HepG2 (cell line): ENCODE measurements around the gene CAMK1. TPM values are rescaled to one million over a fixed set of nuclear protein-coding genes. Genes with fewer than 3 reads are reported as not detected.

ENCODE experiments used
- ATAC-seq: fragments of 200-7000 bp; cut with Tn5 transposase; 3 replicates; pipeline ENCODE4 v1.9.1; 2020; ENCODE audit warnings: mild to moderate bottlenecking, moderate library complexity
- BruUV-seq: library from RNA; stranded (reverse); fragments of 400-500 nt; replicated peaks from 2 replicates; lab custom pipeline; 2021; lab: Mats Ljungman, UMichigan
- CTCF ChIA-PET: fragments of 300-600 bp; formaldehyde crosslinking; extraction: SDS; loops from one replicate; lab custom pipeline; 2021; ENCODE audit warnings: low total read pairs, inconsistent platforms, low intra/inter-chr PET ratio; lab: Yijun Ruan, JAX
- POLR2A ChIA-PET: fragments of 350-600 bp; sonication (Branson Sonifier 250); formaldehyde crosslinking; loops from one replicate; lab custom pipeline; 2020; ENCODE audit warnings: antibody characterized with exemption, inconsistent platforms; lab: Yijun Ruan, JAX
- DNase-seq: peaks from one replicate; pipeline ENCODE4 v3.0.0-alpha.2; 2015; ENCODE audit warnings: low spot score
- FAIRE-seq: peaks from 3 replicates; lab custom pipeline; 2011; peaks lifted over from hg19 to GRCh38; lab: Jason Lieb, UNC
- H2AFZ ChIP-seq: one replicate; pipeline ENCODE4 v1.6.1; 2011; ENCODE audit warnings: low read length, inconsistent platforms
- H3K27ac ChIP-seq: fragments of 300-600 bp; 3 replicates; pipeline ENCODE4 v1.8.0; 2011; ENCODE audit warnings: mixed run types, mild to moderate bottlenecking, mixed read lengths, low read length, inconsistent platforms; ENCODE audit not compliant: insufficient read depth; ENCODE audit errors: extremely low read length
- H3K27me3 ChIP-seq, 2 experiments: fragments of 200-600 bp in 1 of 2; 2 replicates in 1 of 2; 3 replicates in 1 of 2; pipeline versions ENCODE4 v1.6.0 to v1.8.0; 2011; ENCODE audit warnings: low read length in 2 of 2, mild to moderate bottlenecking in 2 of 2, moderate library complexity in 2 of 2, inconsistent platforms in 1 of 2; ENCODE audit not compliant: insufficient read depth in 2 of 2, control insufficient read depth in 1 of 2
- H3K36me3 ChIP-seq, 2 experiments: fragments of 200-600 bp in 1 of 2; replicated peaks in 1 of 2; 2 replicates in 1 of 2; 3 replicates in 1 of 2; pipeline versions ENCODE4 v1.5.1 to v1.8.0; 2011; ENCODE audit warnings: low read length in 2 of 2, inconsistent platforms in 1 of 2; ENCODE audit not compliant: insufficient read depth in 2 of 2, control insufficient read depth in 1 of 2
- H3K4me1 ChIP-seq: 2 replicates; pipeline ENCODE4 v1.5.1; 2012; ENCODE audit warnings: low read length, inconsistent platforms; ENCODE audit not compliant: insufficient read depth
- H3K4me2 ChIP-seq: 2 replicates; pipeline ENCODE4 v1.6.0; 2011; ENCODE audit warnings: low read depth, low read length, inconsistent platforms
- H3K4me3 ChIP-seq, 3 experiments: fragments of 200-600 bp in 1 of 3; sonication (generic), shearing (Covaris generic) in 1 of 3; replicated peaks in 1 of 3; 2 replicates each; pipeline ENCODE4 v1.5.1; 2011 to 2016; ENCODE audit warnings: low read length in 3 of 3, inconsistent platforms in 2 of 3, low read depth in 2 of 3, mild to moderate bottlenecking in 2 of 3, control low read depth in 1 of 3, mixed read lengths in 1 of 3; ENCODE audit not compliant: insufficient read depth in 1 of 3
- H3K79me2 ChIP-seq: one replicate; pipeline ENCODE4 v1.6.1; 2011; ENCODE audit warnings: low read length, inconsistent platforms; ENCODE audit not compliant: insufficient read depth
- H3K9ac ChIP-seq: 2 replicates; pipeline ENCODE4 v1.6.0; 2011; ENCODE audit warnings: mild to moderate bottlenecking, low read depth, low read length, inconsistent platforms; ENCODE audit not compliant: insufficient read depth
- H3K9me3 ChIP-seq: 2 replicates; pipeline ENCODE4 v1.5.1; 2012; ENCODE audit warnings: mild to moderate bottlenecking, low read length
- H4K20me1 ChIP-seq: 2 replicates; pipeline ENCODE4 v1.6.0; 2011; ENCODE audit warnings: inconsistent platforms, mild to moderate bottlenecking, low read length, moderate library complexity; ENCODE audit not compliant: insufficient read depth
- EED ChIP-seq: sonication (generic); formaldehyde crosslinking; IDR thresholded peaks from 2 replicates; pipeline ENCODE4 v1.5.0; 2020; ENCODE audit warnings: mild to moderate bottlenecking, missing genetic modification reagents
- JUN ChIP-seq: sonication (generic); formaldehyde crosslinking; IDR thresholded peaks from 2 replicates; pipeline ENCODE4 v1.4.0; 2020; ENCODE audit warnings: mild to moderate bottlenecking, missing genetic modification reagents
- MIER2 ChIP-seq: IDR thresholded peaks from 2 replicates; pipeline ENCODE4 v1.6.1; 2016; ENCODE audit warnings: missing biosample characterization, missing genetic modification reagents
- SALL1 ChIP-seq: sonication (generic); formaldehyde crosslinking; IDR thresholded peaks from 2 replicates; pipeline ENCODE4 v1.8.0; 2022; ENCODE audit warnings: mild to moderate bottlenecking, missing genetic modification reagents
- ZKSCAN8 ChIP-seq: IDR thresholded peaks from 2 replicates; pipeline ENCODE4 v1.6.1; 2016; ENCODE audit warnings: borderline replicate concordance, missing genetic modification reagents, missing compliant biosample characterization
- ZNF317 ChIP-seq: sonication (generic); formaldehyde crosslinking; IDR thresholded peaks from 2 replicates; pipeline ENCODE4 v1.5.0; 2020; ENCODE audit warnings: mild to moderate bottlenecking, missing genetic modification reagents
- ZNF432 ChIP-seq: sonication (generic); formaldehyde crosslinking; IDR thresholded peaks from 2 replicates; pipeline ENCODE4 v1.5.0; 2020; ENCODE audit warnings: missing genetic modification reagents, mild to moderate bottlenecking, borderline replicate concordance
- ZNF775 ChIP-seq: sonication (generic); formaldehyde crosslinking; IDR thresholded peaks from 2 replicates; pipeline ENCODE4 v1.4.0; 2020; ENCODE audit warnings: missing genetic modification reagents, mild to moderate bottlenecking, moderate library complexity, borderline replicate concordance
- WGBS: methylation state at CpG from one replicate; pipeline ENCODE4 v1.1.6; 2017; ENCODE audit warnings: low lambda C conversion rate; 5-methylcytosine and 5-hydroxymethylcytosine counted together
- in situ Hi-C: cut with HindIII; loops from 2 replicates; pipeline ENCODE4 v1.10.0; 2017; ENCODE audit warnings: low pct_unique_long_range_greater_than_20kb; ENCODE audit not compliant: extremely low pct_ligation_motif_present
- intact Hi-C: fragments of 100-400 bp; cut with micrococcal nuclease; formaldehyde crosslinking; loops from one replicate; pipeline ENCODE4 v1.10.0; 2022; ENCODE audit not compliant: unreplicated experiment
- polyA plus RNA-seq, 8 experiments: library from polyadenylated mRNA; depleted of rRNA in 3 of 8; stranded (reverse) in 7 of 8; unstranded in 1 of 8; fragments of >200 nt; fragmentation: Illumina TruSeq in 4 of 8; extraction: Trizol in 4 of 8; gene quantifications; 2 replicates each; pipeline versions ENCODE4 v1.2.1 to v1.2.3, GENCODE V29; 2011 to 2016; ENCODE audit warnings: low read depth in 4 of 8, missing spikeins in 1 of 8, mixed read lengths in 1 of 8; ENCODE audit not compliant: insufficient read depth in 1 of 8
- total RNA-seq, 5 experiments: library from RNA; depleted of rRNA; stranded (reverse); fragments of >200 nt; fragmentation: Illumina TruSeq; extraction: Trizol; gene quantifications; 2 replicates each; pipeline ENCODE4 v1.2.3, GENCODE V29; 2016; ENCODE audit warnings: low read depth in 1 of 5
- TF ChIP-seq, protein P1 (sequence below): sonication (generic); formaldehyde crosslinking; IDR thresholded peaks from 2 replicates; pipeline ENCODE4 v1.4.0; 2020; ENCODE audit warnings: low read depth, mild to moderate bottlenecking, missing genetic modification reagents
- TF ChIP-seq, protein P2 (sequence below): fragments of 450-650 bp; IDR thresholded peaks from 2 replicates; pipeline ENCODE4 v1.6.1; 2016
- TF ChIP-seq, protein P3 (sequence below): sonication (generic); formaldehyde crosslinking; IDR thresholded peaks from 2 replicates; pipeline ENCODE4 v1.4.0; 2020; ENCODE audit warnings: missing genetic modification reagents

CAMK1 gene
- total and polyA plus RNA-seq, 2 of the 13 experiments (the other 11 are each of a cell fraction or from before 2014, with no cell fraction given): 26.4 to 53.3 TPM

DNA sequence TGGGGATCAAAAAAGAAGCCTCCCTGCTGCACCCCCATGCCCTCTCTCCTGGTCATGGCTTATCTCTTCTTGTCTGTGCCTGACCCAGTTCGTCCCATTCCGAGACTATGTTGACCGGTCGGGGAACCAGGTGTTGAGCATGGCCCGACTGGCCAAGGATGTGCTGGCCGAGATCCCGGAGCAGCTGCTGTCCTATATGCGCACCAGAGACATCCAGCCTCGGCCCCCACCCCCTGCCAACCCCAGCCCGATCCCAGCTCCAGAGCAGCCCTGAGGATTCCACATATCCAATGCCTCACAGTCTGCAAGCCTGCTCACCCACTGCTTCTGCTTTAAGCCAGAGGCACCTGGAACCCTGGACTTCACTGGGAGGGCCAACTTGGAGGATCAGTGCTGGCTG, 40.3 kb downstream of the CAMK1 start (continued):
- TF ChIP-seq, protein P1, sequence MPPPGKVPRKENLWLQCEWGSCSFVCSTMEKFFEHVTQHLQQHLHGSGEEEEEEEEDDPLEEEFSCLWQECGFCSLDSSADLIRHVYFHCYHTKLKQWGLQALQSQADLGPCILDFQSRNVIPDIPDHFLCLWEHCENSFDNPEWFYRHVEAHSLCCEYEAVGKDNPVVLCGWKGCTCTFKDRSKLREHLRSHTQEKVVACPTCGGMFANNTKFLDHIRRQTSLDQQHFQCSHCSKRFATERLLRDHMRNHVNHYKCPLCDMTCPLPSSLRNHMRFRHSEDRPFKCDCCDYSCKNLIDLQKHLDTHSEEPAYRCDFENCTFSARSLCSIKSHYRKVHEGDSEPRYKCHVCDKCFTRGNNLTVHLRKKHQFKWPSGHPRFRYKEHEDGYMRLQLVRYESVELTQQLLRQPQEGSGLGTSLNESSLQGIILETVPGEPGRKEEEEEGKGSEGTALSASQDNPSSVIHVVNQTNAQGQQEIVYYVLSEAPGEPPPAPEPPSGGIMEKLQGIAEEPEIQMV (CRISPR knock-in tag): no peak
- TF ChIP-seq, protein P2, sequence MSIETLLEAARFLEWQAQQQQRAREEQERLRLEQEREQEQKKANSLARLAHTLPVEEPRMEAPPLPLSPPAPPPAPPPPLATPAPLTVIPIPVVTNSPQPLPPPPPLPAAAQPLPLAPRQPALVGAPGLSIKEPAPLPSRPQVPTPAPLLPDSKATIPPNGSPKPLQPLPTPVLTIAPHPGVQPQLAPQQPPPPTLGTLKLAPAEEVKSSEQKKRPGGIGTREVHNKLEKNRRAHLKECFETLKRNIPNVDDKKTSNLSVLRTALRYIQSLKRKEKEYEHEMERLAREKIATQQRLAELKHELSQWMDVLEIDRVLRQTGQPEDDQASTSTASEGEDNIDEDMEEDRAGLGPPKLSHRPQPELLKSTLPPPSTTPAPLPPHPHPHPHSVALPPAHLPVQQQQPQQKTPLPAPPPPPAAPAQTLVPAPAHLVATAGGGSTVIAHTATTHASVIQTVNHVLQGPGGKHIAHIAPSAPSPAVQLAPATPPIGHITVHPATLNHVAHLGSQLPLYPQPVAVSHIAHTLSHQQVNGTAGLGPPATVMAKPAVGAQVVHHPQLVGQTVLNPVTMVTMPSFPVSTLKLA: no peak
- no peak for TF ChIP-seq MIER2 (CRISPR knock-in tag)
- no peak for TF ChIP-seq EED (CRISPR knock-in tag)
- no peak for TF ChIP-seq ZNF432

DNA sequence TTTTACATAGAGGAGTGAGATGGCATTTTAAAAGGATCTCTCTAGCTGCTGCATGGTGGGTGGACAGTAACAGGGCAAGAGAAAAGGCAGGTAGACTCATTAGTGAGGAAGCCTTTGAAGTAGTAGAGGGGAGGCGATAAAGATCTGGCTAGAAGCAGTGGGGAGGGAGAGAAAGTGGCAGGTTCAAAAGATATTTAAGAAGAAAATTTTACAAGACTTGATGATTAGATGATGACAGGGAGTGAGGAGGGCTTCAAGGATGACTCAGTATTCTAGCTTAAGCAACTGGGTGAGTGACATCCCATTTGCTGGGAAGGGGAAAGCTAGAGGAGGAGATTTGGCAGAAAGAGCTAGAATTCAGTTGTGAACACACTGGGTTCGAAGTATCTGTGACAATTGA, 42.0 kb downstream of the CAMK1 start:
- Histone ChIP-seq H3K4me1 (peaks cover 18% of the 10 kb centered on the region), H4K20me1 (peaks cover 5% of the 10 kb centered on the region), H3K4me2 (no peak overlapping the region), H3K9ac (no peak overlapping the region), H3K4me3 (no peak overlapping the region), H3K36me3 (no peaks in the 10 kb centered on the region), H3K79me2 (peaks cover 8% of the 10 kb centered on the region), H2AFZ (no peak overlapping the region), H3K9me3 (no peaks in the 10 kb centered on the region), H3K27ac (no peak overlapping the region), H3K27me3 (no peaks in the 10 kb centered on the region; a peak in 1 of 5 replicates)
- FAIRE-seq (no peak), DNase-seq (no peak), ATAC-seq (no peak)
- 34% methylated on average over 2 of the region's 2 CpGs for WGBS
- TF ChIP-seq ZKSCAN8 (CRISPR knock-in tag): no peak
- no peak for TF ChIP-seq ZNF775
- no peak for TF ChIP-seq JUN (CRISPR knock-in tag)
- TF ChIP-seq, protein P3, sequence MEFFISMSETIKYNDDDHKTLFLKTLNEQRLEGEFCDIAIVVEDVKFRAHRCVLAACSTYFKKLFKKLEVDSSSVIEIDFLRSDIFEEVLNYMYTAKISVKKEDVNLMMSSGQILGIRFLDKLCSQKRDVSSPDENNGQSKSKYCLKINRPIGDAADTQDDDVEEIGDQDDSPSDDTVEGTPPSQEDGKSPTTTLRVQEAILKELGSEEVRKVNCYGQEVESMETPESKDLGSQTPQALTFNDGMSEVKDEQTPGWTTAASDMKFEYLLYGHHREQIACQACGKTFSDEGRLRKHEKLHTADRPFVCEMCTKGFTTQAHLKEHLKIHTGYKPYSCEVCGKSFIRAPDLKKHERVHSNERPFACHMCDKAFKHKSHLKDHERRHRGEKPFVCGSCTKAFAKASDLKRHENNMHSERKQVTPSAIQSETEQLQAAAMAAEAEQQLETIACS (CRISPR knock-in tag): no peak
- TF ChIP-seq ZNF317: no peak
- TF ChIP-seq SALL1 (CRISPR knock-in tag): no peak
- BruUV-seq: no TSS peak
- CTCF ChIA-PET: interaction anchor here (1.9 kb wide), 1 partner anchor 12 kb away, joined by 8 read pairs; no protein-coding TSS in a partner anchor
- in situ Hi-C loops (loop anchor here (5.0 kb wide), 1 partner anchor 225 kb away; no protein-coding TSS in a partner anchor), intact Hi-C loops (loop anchor here (2.0 kb wide), 1 partner anchor 225 kb away; no protein-coding TSS in a partner anchor)
- POLR2A ChIA-PET: interaction anchor here (1.2 kb wide), 1 partner anchor 22 kb away, joined by 3 read pairs; the partner anchor contains the start of gene OGG1
